D721Med (cell line): ENCODE data around the gene PCSK1.
A peak's percentile ranks its signal among the peaks of the same experiment; 100 is the strongest.

Source experiments
- DNase-seq: peaks from one replicate; pipeline ENCODE4 v3.0.0; 2011; ENCODE audit warnings: low spot score; ENCODE audit not compliant: insufficient read length
- FAIRE-seq: peaks from 2 replicates; lab custom pipeline; 2011; peaks lifted over from hg19 to GRCh38; lab: Jason Lieb, UNC
- CTCF ChIP-seq: IDR thresholded peaks from 2 replicates; pipeline ENCODE4 v1.5.1; 2012; ENCODE audit warnings: mild to moderate bottlenecking, control low read depth; ENCODE audit not compliant: insufficient read depth; ENCODE audit errors: missing control alignments

The PCSK1 gene

DNA sequence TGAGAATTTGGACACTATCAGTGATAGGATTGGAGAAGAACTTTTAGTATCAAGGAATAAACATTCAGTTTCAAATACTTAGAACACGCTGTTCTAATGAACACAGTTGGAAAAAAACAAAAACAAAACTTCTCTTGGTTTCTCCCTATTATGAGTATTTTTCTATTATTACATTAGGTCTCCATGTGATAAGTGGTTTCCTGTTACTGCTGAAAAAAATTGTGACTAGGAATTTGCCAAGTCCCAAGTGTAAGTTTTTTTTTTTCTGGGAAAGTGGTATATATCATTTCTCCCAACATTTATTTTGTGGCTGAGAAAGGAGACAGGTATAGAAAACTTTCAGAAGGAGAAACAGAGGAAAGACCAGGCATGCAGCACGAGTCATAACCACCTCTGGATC lies 41.1 kb downstream of the PCSK1 start:
- no peak for TF ChIP-seq CTCF
- FAIRE-seq (no peak), DNase-seq (no peak)

- DNase-seq (no peak), FAIRE-seq (no peak)
- TF ChIP-seq CTCF: no peak
Observed at GRCh38 chr5:96388176-96388575, 44.9 kb downstream of the PCSK1 start.

GRCh38 chr5:96387616-96388015 lies 45.4 kb downstream of the PCSK1 start:
- FAIRE-seq (no peak), DNase-seq (no peak)
- TF ChIP-seq CTCF: no peak

GRCh38 chr5:96385538-96385937 lies 47.5 kb downstream of the PCSK1 start:
- DNase-seq: no peak
- no peak for FAIRE-seq
- TF ChIP-seq CTCF: no peak

DNA sequence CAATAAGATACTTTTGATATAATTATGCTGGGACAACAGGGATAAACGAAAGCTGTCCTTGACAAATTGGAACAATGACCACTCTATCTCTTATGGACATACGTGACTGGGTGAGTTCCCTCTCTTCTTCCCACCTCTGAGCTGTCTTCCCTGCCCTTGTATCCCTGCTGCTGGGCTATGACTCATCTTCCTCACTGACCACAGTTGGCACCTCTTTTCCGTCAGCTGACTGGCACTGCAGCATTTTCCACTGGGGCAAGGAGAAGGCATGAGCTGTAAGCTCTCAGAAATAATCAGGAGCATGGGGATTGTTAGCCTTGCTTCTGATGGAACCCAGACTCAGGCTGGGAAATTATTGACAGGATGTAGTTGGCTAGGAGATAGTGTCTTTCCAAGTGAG lies 48.7 kb downstream of the PCSK1 start:
- FAIRE-seq (no peak), DNase-seq (no peak)
- TF ChIP-seq CTCF: no peak

- FAIRE-seq (no peak), DNase-seq (no peak)
- TF ChIP-seq CTCF: peak; percentile 33
Observed at GRCh38 chr5:96381526-96381925, 51.5 kb downstream of the PCSK1 start.

DNA sequence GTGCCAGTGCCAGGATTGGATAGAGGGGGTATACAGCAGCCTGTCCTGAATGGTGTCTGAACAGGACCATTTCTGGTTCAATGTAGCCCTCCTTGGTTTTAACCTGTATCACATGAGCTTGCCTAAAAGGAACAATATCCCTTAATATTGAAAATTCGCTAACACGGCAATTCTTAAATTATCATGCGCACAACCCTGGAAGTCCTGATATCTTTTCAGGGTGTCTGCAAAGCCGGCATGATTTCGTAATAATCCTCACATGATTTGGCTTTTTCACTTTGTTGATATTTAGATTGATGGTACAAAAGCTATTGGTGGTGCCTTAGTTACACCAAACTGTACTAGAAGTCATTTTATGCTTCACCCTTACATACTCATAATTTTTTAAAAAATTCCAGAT lies 53.2 kb downstream of the PCSK1 start:
- no peak for DNase-seq
- no peak for TF ChIP-seq CTCF
- no peak for FAIRE-seq
